Measurements from ENCODE around the gene KCNIP4.

- TF ChIP-seq CTCF (IDR thresholded peaks at IDR 0.05) (no peak), POLR2A (IDR thresholded peaks at IDR 0.05) (no peak)
These were observed 1116.8 kb downstream of the KCNIP4 start for GRCh38 chr4:20831746-20832145.
